ENCODE measurements around the gene NEUROD4. TPM values are rescaled to one million over a fixed set of nuclear protein-coding genes. Genes with fewer than 3 reads are reported as not detected.

NEUROD4 gene
- total RNA-seq, 1 experiment from 2014 or later = not detected

DNA sequence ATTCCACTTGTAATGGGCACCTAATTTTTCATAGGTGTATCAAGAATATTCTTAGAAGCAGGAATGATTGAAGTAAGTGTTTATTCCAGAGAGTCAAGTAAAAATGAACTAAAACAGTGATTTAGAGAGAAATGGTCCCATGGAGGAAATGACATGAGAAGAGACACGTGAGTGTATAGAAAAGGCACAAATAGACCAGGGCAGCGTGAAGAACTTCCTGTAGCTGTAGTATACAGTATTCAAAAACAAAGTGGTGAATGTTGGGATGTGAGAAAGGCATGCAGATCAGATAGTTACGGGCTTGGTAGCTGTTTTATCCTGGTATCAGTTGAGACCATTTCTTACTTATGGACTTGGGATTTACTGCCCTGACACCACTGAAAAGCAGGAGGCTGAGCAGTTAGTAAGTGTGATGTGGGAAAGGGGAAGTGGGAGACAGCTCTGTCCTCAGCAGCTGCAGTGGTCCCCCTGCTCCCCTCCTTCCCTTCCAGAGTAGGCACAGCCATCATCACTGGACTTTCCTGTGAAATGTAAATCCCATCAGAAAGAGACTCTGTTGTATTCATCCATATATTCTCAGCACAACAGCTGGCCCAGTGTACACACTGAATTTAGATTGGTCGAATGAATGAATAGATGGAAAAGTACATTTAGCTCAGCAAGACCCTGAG is 18.4 kb upstream of the NEUROD4 start:
- Histone ChIP-seq H4K20me1 (ENCODE audit: insufficient read depth, low read depth, low read length) (no peaks in the 10 kb centered on the region), H3K27ac (ENCODE audit: low read length) (no peak overlapping the region), H3K4me1 (ENCODE audit: low read length) (peaks cover 36% of the 10 kb centered on the region), H3K79me2 (ENCODE audit: low read length) (no peaks in the 10 kb centered on the region), H3K36me3 (ENCODE audit: insufficient read depth, low read length) (peaks cover 2% of the 10 kb centered on the region; the same call in 1 of the 2 replicates), H2AFZ (ENCODE audit: low read length) (0 out of 2 replicates have a peak overlapping the region, but pooled peaks have one; percentile 50), H3K4me2 (ENCODE audit: low read depth, low read length, poor library complexity, severe bottlenecking) (no peak overlapping the region), H3K27me3 (ENCODE audit: low read length) (no peaks in the 10 kb centered on the region), H3K4me3 (ENCODE audit: low read length) (no peak overlapping the region), H3K9me3 (ENCODE audit: low read length) (no peaks in the 10 kb centered on the region), H3K9ac (ENCODE audit: low read length) (no peak overlapping the region), H3K9me2 (replicated peaks; ENCODE audit: insufficient read depth, low read length) (no peaks in the 10 kb centered on the region)
- DNase-seq = no peak

DNA sequence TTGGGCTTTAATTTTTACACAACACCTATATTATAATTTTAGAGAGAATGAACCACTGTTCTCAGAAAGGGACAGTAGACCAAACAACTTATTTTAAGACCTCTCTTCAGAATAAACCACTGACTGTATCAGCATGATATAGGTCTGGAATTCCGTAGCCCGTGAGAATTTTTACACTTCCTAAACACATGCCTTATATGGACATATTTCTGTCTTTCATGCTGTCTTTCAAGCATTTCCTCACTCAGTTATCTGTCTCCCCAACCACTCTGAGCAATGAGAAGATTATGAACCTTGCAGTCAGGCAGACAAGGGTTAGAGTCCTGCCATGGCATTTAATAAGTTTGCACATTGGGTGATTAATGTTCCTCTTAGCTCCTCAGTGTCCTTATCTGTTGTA is 17.4 kb upstream of the NEUROD4 start:
- no peak for DNase-seq
- Histone ChIP-seq H3K4me2 (ENCODE audit: low read depth, low read length, poor library complexity, severe bottlenecking) (no peak overlapping the region), H3K79me2 (ENCODE audit: low read length) (no peaks in the 10 kb centered on the region), H3K36me3 (ENCODE audit: insufficient read depth, low read length) (peaks cover 2% of the 10 kb centered on the region; the same call in 1 of the 2 replicates), H3K9ac (ENCODE audit: low read length) (no peak overlapping the region), H3K27me3 (ENCODE audit: low read length) (no peaks in the 10 kb centered on the region), H3K9me3 (ENCODE audit: low read length) (no peaks in the 10 kb centered on the region), H2AFZ (ENCODE audit: low read length) (no peak overlapping the region), H3K9me2 (replicated peaks; ENCODE audit: insufficient read depth, low read length) (no peaks in the 10 kb centered on the region), H3K4me3 (ENCODE audit: low read length) (no peak overlapping the region), H3K27ac (ENCODE audit: low read length) (no peak overlapping the region), H4K20me1 (ENCODE audit: insufficient read depth, low read depth, low read length) (no peaks in the 10 kb centered on the region), H3K4me1 (ENCODE audit: low read length) (peaks cover 26% of the 10 kb centered on the region)

DNA sequence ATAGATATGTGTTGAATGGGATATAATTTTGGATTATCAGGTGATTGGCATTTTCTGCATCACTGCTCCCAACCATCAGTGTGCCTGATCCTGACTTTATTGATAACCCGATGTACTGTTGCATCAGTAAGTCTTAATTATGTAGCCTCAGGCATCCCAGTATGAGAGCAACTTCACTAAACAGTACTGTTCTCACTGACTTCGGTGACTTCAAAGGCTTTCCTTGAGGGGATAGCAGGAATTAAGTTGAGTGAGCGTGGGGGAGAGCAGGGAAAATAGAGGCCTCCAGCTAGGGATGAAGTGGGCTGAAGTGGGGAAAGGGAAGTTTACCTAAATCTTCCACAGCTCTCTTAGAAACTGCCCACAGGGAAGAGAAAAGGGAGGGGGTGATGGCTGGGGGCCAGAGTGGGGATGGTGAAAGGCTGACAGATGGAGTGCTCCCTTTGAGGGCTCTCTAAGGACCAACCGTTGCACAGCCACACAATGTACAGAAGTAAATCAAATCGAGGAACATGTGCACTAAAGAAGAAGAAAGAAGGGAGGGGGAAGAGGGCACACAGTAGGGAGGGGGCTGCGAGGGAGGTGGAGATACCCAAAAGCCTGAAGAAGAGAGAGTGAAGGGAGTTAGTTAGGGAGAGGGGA is 10.7 kb upstream of the NEUROD4 start:
- no peaks in the 10 kb centered on the region for H4K20me1 ChIP-seq (ENCODE audit: insufficient read depth, low read depth, low read length)
- H3K9ac ChIP-seq (ENCODE audit: low read length) = no peak overlapping the region
- no peaks in the 10 kb centered on the region for H3K9me3 ChIP-seq (ENCODE audit: low read length)
- H3K4me3 ChIP-seq (ENCODE audit: low read length) = no peak overlapping the region
- H2AFZ ChIP-seq (ENCODE audit: low read length) = no peak overlapping the region
- H3K9me2 ChIP-seq (replicated peaks; ENCODE audit: insufficient read depth, low read length) = no peaks in the 10 kb centered on the region
- H3K4me2 ChIP-seq (ENCODE audit: low read depth, low read length, poor library complexity, severe bottlenecking) = no peak overlapping the region
- H3K4me1 ChIP-seq (ENCODE audit: low read length) = no peaks in the 10 kb centered on the region
- H3K27me3 ChIP-seq (ENCODE audit: low read length) = 0 out of 2 replicates have a peak, but pooled peaks cover 2% of the 10 kb centered on the region
- DNase-seq = no peak
- no peak overlapping the region for H3K27ac ChIP-seq (ENCODE audit: low read length)
- H3K36me3 ChIP-seq (ENCODE audit: insufficient read depth, low read length) = no peaks in the 10 kb centered on the region
- no peaks in the 10 kb centered on the region for H3K79me2 ChIP-seq (ENCODE audit: low read length)

DNA sequence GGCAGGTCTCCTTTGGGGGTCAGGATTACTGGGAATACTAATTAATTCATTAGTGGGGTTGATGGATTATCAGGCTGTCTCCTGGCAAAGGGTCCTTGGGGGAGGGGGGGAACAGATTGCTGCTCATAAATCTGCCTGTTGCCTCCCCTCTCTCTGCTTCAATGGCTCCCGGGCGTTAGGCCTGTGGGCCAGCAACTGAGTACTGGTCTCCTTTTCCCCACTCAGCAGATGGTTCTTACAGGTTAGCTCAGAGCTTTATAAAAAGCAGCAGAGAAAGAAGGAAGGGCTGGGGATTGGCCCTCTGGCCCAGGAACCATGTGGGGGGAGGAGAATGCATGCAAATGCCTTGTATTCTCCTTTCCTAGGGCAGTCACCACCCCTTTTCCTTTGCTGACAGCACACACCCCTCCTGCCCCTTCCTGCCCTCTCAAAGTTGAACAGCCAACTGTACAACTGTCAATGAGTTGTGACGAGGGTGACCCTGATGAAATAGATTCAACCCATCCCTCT is 2.3 kb upstream of the NEUROD4 start:
- Histone ChIP-seq H3K9me3 (ENCODE audit: low read length) (no peaks in the 10 kb centered on the region), H4K20me1 (ENCODE audit: insufficient read depth, low read depth, low read length) (no peaks in the 10 kb centered on the region), H3K4me2 (ENCODE audit: low read depth, low read length, poor library complexity, severe bottlenecking) (no peak overlapping the region), H3K79me2 (ENCODE audit: low read length) (no peaks in the 10 kb centered on the region), H3K9me2 (replicated peaks; ENCODE audit: insufficient read depth, low read length) (no peaks in the 10 kb centered on the region), H2AFZ (ENCODE audit: low read length) (no peak overlapping the region), H3K4me3 (ENCODE audit: low read length) (no peak overlapping the region), H3K9ac (ENCODE audit: low read length) (no peak overlapping the region), H3K27ac (ENCODE audit: low read length) (no peak overlapping the region), H3K4me1 (ENCODE audit: low read length) (peaks cover 3% of the 10 kb centered on the region; the same call in 1 of the 2 replicates), H3K36me3 (ENCODE audit: insufficient read depth, low read length) (no peaks in the 10 kb centered on the region), H3K27me3 (ENCODE audit: low read length) (0 out of 2 replicates have a peak, but pooled peaks cover under 1% of the 10 kb centered on the region)
- DNase-seq = no peak

DNA sequence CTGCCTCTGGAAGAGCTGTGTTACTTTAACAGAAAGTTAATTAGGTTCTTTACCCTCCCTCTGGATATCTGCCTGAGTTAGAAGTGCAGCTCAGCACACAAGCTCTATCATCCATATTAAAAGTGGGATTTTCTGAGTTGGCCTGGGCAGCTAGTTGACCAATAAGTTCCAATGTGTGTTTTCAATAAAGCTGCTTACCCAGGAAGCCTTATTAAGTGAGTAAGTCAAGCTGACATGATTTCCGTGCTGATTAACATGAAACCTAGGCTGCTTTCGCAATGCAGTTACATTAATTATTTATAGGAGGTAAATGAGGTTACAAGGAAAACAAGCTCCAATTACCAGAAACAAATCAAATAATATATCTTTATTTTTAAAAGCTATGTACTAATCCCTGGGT is 4.8 kb downstream of the NEUROD4 start:
- H3K36me3 ChIP-seq (ENCODE audit: insufficient read depth, low read length) = no peaks in the 10 kb centered on the region
- H3K79me2 ChIP-seq (ENCODE audit: low read length) = no peaks in the 10 kb centered on the region
- H3K9ac ChIP-seq (ENCODE audit: low read length) = no peak overlapping the region
- no peaks in the 10 kb centered on the region for H3K4me1 ChIP-seq (ENCODE audit: low read length)
- H3K4me2 ChIP-seq (ENCODE audit: low read depth, low read length, poor library complexity, severe bottlenecking) = no peak overlapping the region
- no peaks in the 10 kb centered on the region for H3K27me3 ChIP-seq (ENCODE audit: low read length)
- no peak overlapping the region for H3K4me3 ChIP-seq (ENCODE audit: low read length)
- no peaks in the 10 kb centered on the region for H4K20me1 ChIP-seq (ENCODE audit: insufficient read depth, low read depth, low read length)
- no peak for DNase-seq
- no peak overlapping the region for H2AFZ ChIP-seq (ENCODE audit: low read length)
- H3K27ac ChIP-seq (ENCODE audit: low read length) = no peak overlapping the region
- H3K9me3 ChIP-seq (ENCODE audit: low read length) = no peaks in the 10 kb centered on the region
- H3K9me2 ChIP-seq (replicated peaks; ENCODE audit: insufficient read depth, low read length) = no peaks in the 10 kb centered on the region

DNA sequence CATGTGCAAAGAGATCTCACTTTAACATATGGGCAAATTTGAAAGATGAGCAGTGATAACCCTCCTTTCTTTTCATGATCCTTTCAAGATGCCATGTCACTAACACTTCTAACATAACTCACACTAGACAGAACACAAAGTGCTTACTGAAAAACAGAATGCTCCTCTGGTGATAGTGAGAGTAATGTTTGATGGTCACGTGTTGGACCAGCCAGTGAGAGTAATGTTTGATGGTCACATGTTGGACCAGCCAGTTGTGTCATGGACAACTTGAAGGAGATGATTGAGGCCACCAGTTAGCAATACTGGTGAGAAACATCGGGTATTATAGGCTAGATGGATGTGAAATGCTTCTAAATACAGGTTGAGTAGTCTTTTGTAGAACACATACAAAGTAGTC is 5.7 kb downstream of the NEUROD4 start:
- no peak overlapping the region for H3K9ac ChIP-seq (ENCODE audit: low read length)
- H3K79me2 ChIP-seq (ENCODE audit: low read length) = no peaks in the 10 kb centered on the region
- no peaks in the 10 kb centered on the region for H3K9me3 ChIP-seq (ENCODE audit: low read length)
- H3K4me3 ChIP-seq (ENCODE audit: low read length) = no peak overlapping the region
- H3K9me2 ChIP-seq (replicated peaks; ENCODE audit: insufficient read depth, low read length) = no peaks in the 10 kb centered on the region
- no peak overlapping the region for H3K27ac ChIP-seq (ENCODE audit: low read length)
- no peaks in the 10 kb centered on the region for H4K20me1 ChIP-seq (ENCODE audit: insufficient read depth, low read depth, low read length)
- H3K4me2 ChIP-seq (ENCODE audit: low read depth, low read length, poor library complexity, severe bottlenecking) = no peak overlapping the region
- H3K27me3 ChIP-seq (ENCODE audit: low read length) = no peaks in the 10 kb centered on the region
- no peak overlapping the region for H2AFZ ChIP-seq (ENCODE audit: low read length)
- H3K36me3 ChIP-seq (ENCODE audit: insufficient read depth, low read length) = no peaks in the 10 kb centered on the region
- H3K4me1 ChIP-seq (ENCODE audit: low read length) = no peaks in the 10 kb centered on the region
- no peak for DNase-seq

DNA sequence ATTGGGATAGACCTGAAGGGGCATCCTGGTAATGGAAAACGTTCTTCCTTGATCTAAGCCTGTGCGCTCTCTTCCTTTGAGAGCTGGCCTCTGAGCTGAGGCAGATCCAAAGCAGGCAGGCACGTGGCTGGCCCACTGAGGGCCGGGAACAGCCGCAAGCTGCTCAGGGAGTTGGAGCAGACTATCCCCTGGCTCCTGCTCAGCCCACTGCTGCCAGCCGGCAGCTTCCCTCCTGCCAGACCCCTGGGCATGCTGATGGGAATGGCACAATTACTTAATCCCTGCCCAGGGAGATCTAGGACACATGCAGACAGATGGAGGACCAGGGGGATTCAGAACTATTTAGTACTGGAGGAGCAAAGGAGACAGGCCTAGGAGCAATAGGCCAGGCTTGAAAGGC is 14.4 kb downstream of the NEUROD4 start:
- Histone ChIP-seq H3K27me3 (ENCODE audit: low read length) (no peaks in the 10 kb centered on the region), H4K20me1 (ENCODE audit: insufficient read depth, low read depth, low read length) (no peaks in the 10 kb centered on the region), H3K4me1 (ENCODE audit: low read length) (no peaks in the 10 kb centered on the region), H3K27ac (ENCODE audit: low read length) (no peak overlapping the region), H3K4me3 (ENCODE audit: low read length) (no peak overlapping the region), H3K9me3 (ENCODE audit: low read length) (no peaks in the 10 kb centered on the region), H2AFZ (ENCODE audit: low read length) (no peak overlapping the region), H3K36me3 (ENCODE audit: insufficient read depth, low read length) (no peaks in the 10 kb centered on the region), H3K9ac (ENCODE audit: low read length) (no peak overlapping the region), H3K9me2 (replicated peaks; ENCODE audit: insufficient read depth, low read length) (no peaks in the 10 kb centered on the region), H3K4me2 (ENCODE audit: low read depth, low read length, poor library complexity, severe bottlenecking) (no peak overlapping the region), H3K79me2 (ENCODE audit: low read length) (no peaks in the 10 kb centered on the region)
- DNase-seq = no peak

DNA sequence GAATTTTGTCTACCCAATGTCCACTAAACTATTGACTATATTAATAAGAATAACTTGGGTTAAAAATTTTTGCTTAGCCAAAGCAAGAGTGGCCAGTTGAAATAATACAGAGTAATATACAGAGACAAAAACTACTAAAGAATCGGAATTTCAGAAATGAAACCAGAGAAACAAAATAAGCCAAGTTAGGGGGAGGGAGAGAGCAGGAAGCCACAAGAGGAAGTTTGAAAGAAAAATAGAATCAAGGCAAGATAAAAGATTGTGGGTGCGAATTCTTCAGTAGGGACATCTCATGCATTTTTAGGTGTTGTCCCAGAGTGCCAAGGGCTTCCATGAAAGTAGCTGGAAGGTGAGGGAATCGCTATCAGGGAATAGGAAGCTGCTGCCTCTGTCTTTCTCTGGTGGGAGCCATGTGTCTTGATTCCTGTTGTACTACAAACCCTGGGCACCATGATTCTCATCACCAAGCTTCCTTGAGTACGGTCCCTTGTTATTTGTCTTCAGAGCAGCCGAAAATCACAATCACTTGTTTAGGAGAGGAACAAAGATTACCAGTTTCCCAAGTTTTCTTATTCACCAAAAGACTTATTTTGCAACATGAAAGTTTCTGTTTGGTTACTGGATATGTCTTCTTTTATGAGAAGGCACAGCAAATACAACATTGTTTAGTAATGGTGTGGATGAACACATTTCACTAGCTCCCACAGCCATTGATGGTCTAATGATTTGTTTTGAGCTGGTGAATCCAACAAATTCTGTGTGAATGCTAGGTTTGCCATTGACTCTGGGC is 16.7 kb downstream of the NEUROD4 start:
- Histone ChIP-seq H3K9me3 (ENCODE audit: low read length) (no peaks in the 10 kb centered on the region), H2AFZ (ENCODE audit: low read length) (no peak overlapping the region), H3K4me3 (ENCODE audit: low read length) (no peak overlapping the region), H4K20me1 (ENCODE audit: insufficient read depth, low read depth, low read length) (no peaks in the 10 kb centered on the region), H3K79me2 (ENCODE audit: low read length) (no peaks in the 10 kb centered on the region), H3K36me3 (ENCODE audit: insufficient read depth, low read length) (no peaks in the 10 kb centered on the region), H3K4me1 (ENCODE audit: low read length) (no peaks in the 10 kb centered on the region), H3K27ac (ENCODE audit: low read length) (no peak overlapping the region), H3K9me2 (replicated peaks; ENCODE audit: insufficient read depth, low read length) (no peaks in the 10 kb centered on the region), H3K4me2 (ENCODE audit: low read depth, low read length, poor library complexity, severe bottlenecking) (no peak overlapping the region), H3K9ac (ENCODE audit: low read length) (no peak overlapping the region), H3K27me3 (ENCODE audit: low read length) (no peaks in the 10 kb centered on the region)
- no peak for DNase-seq

Data from Karpas-422 (cell line).